Islet of Langerhans (tissue), 1 donor: ENCODE results near the gene THRB.
A peak's percentile ranks its signal among the peaks of the same experiment; 100 is the strongest.

ENCODE experiments used
- FAIRE-seq: peaks from one replicate; lab custom pipeline; 2011; peaks lifted over from hg19 to GRCh38; lab: Jason Lieb, UNC

The THRB gene

GRCh38 chr3:24139463-24140412, 354.9 kb downstream of the THRB start:
- no peak for FAIRE-seq

- no peak for FAIRE-seq
These were observed 355.8 kb downstream of the THRB start for GRCh38 chr3:24138876-24139256.

GRCh38 chr3:24137958-24138875, 356.4 kb downstream of the THRB start:
- no peak for FAIRE-seq

GRCh38 chr3:24137334-24137733, 357.3 kb downstream of the THRB start:
- no peak for FAIRE-seq

- FAIRE-seq: no peak
These were observed 357.9 kb downstream of the THRB start for GRCh38 chr3:24136624-24137310.

- no peak for FAIRE-seq
These were observed 359.4 kb downstream of the THRB start for GRCh38 chr3:24135280-24135679.

GRCh38 chr3:24133942-24134341, 360.7 kb downstream of the THRB start:
- no peak for FAIRE-seq

GRCh38 chr3:24133436-24133835, 361.2 kb downstream of the THRB start:
- no peak for FAIRE-seq

GRCh38 chr3:24129549-24129948, 365.1 kb downstream of the THRB start:
- no peak for FAIRE-seq

GRCh38 chr3:24128199-24129005, 366.2 kb downstream of the THRB start:
- FAIRE-seq: no peak

- no peak for FAIRE-seq
These were observed 371.1 kb downstream of the THRB start for GRCh38 chr3:24123596-24123995.

- FAIRE-seq: no peak
These were observed 374.2 kb downstream of the THRB start for GRCh38 chr3:24120434-24120833.

- FAIRE-seq: peak; percentile 36
These were observed 375.3 kb downstream of the THRB start for GRCh38 chr3:24119321-24119751.

- no peak for FAIRE-seq
These were observed 377.1 kb downstream of the THRB start for GRCh38 chr3:24117508-24117907.

- no peak for FAIRE-seq
These were observed 382.9 kb downstream of the THRB start for GRCh38 chr3:24111711-24112110.

- no peak for FAIRE-seq
These were observed 384.6 kb downstream of the THRB start for GRCh38 chr3:24110051-24110450.

- FAIRE-seq: no peak
These were observed 392.9 kb downstream of the THRB start for GRCh38 chr3:24101676-24102168.

GRCh38 chr3:24100696-24101402, 393.8 kb downstream of the THRB start:
- FAIRE-seq: no peak

- no peak for FAIRE-seq
These were observed 397.9 kb downstream of the THRB start for GRCh38 chr3:24096695-24097290.

GRCh38 chr3:24096271-24096670, 398.4 kb downstream of the THRB start:
- FAIRE-seq: no peak
